HEK293 (cell line): ENCODE measurements around the gene IFFO2.
A peak's percentile ranks its signal among the peaks of the same experiment; 100 is the strongest.

Experiments
- BCL11B ChIP-seq: fragments of 450-650 bp; formaldehyde crosslinking; IDR thresholded peaks from 2 replicates; pipeline ENCODE4 v1.5.1; 2016; ENCODE audit warnings: low read depth, missing biosample characterization, missing genetic modification characterization
- EGR2 ChIP-seq: fragments of 450-650 bp; formaldehyde crosslinking; IDR thresholded peaks from 2 replicates; pipeline ENCODE4 v1.5.1; 2016; ENCODE audit warnings: low read depth, missing biosample characterization, missing genetic modification characterization
- FEZF1 ChIP-seq: fragments of 450-650 bp; formaldehyde crosslinking; IDR thresholded peaks from 2 replicates; pipeline ENCODE4 v1.5.1; 2016; ENCODE audit warnings: missing biosample characterization, missing genetic modification characterization
- HOXD13 ChIP-seq: sonication (generic); formaldehyde crosslinking; IDR thresholded peaks from 2 replicates; pipeline ENCODE4 v1.8.0; 2022; ENCODE audit warnings: missing genetic modification reagents, borderline replicate concordance
- OSR2 ChIP-seq: fragments of 450-650 bp; formaldehyde crosslinking; IDR thresholded peaks from 2 replicates; pipeline ENCODE4 v1.5.1; 2016; ENCODE audit warnings: missing biosample characterization, missing genetic modification characterization
- SP2 ChIP-seq: fragments of 450-650 bp; formaldehyde crosslinking; IDR thresholded peaks from 2 replicates; pipeline ENCODE4 v1.5.1; 2016; ENCODE audit warnings: missing biosample characterization, missing genetic modification characterization
- SP3 ChIP-seq: fragments of 450-650 bp; formaldehyde crosslinking; IDR thresholded peaks from 2 replicates; pipeline ENCODE4 v1.5.1; 2016; ENCODE audit warnings: missing biosample characterization, missing genetic modification characterization
- TCF7L2 ChIP-seq: IDR thresholded peaks from 2 replicates; pipeline ENCODE4 v1.6.1; 2011; ENCODE audit warnings: low read depth, mild to moderate bottlenecking, inconsistent platforms, low read length, moderate library complexity, borderline replicate concordance
- ZIC2 ChIP-seq: fragments of 450-650 bp; formaldehyde crosslinking; IDR thresholded peaks from 2 replicates; pipeline ENCODE4 v1.5.1; 2016; ENCODE audit warnings: missing biosample characterization, missing genetic modification characterization
- ZNF121 ChIP-seq: fragments of 450-650 bp; formaldehyde crosslinking; IDR thresholded peaks from 2 replicates; pipeline ENCODE4 v1.5.1; 2016; ENCODE audit warnings: missing biosample characterization, missing genetic modification characterization
- ZNF146 ChIP-seq: fragments of 450-650 bp; formaldehyde crosslinking; IDR thresholded peaks from 2 replicates; pipeline ENCODE4 v1.5.1; 2016; ENCODE audit warnings: missing biosample characterization, missing genetic modification characterization
- ZNF174 ChIP-seq: fragments of 450-650 bp; formaldehyde crosslinking; IDR thresholded peaks from 2 replicates; pipeline ENCODE4 v1.5.0; 2017; ENCODE audit warnings: missing biosample characterization, mild to moderate bottlenecking, missing genetic modification characterization
- ZNF2 ChIP-seq: fragments of 450-650 bp; formaldehyde crosslinking; IDR thresholded peaks from 2 replicates; pipeline ENCODE4 v1.5.1; 2016; ENCODE audit warnings: missing biosample characterization, missing genetic modification characterization
- ZNF311 ChIP-seq: fragments of 450-650 bp; formaldehyde crosslinking; IDR thresholded peaks from 2 replicates; pipeline ENCODE4 v1.5.1; 2017; ENCODE audit warnings: missing biosample characterization, missing genetic modification characterization, borderline replicate concordance
- ZNF391 ChIP-seq: fragments of 450-650 bp; formaldehyde crosslinking; IDR thresholded peaks from 2 replicates; pipeline ENCODE4 v1.5.1; 2016; ENCODE audit warnings: low read depth, missing biosample characterization, missing genetic modification characterization, borderline replicate concordance
- ZNF433 ChIP-seq: fragments of 450-650 bp; formaldehyde crosslinking; IDR thresholded peaks from 2 replicates; pipeline ENCODE4 v1.5.1; 2016; ENCODE audit warnings: missing biosample characterization, missing genetic modification characterization, low read depth
- ZNF610 ChIP-seq: fragments of 450-650 bp; formaldehyde crosslinking; IDR thresholded peaks from 2 replicates; pipeline ENCODE4 v1.5.1; 2016; ENCODE audit warnings: missing biosample characterization, missing genetic modification characterization, borderline replicate concordance
- ZNF626 ChIP-seq: fragments of 450-650 bp; sonication (Bioruptor Pico); formaldehyde crosslinking; IDR thresholded peaks from 2 replicates; pipeline ENCODE4 v1.5.1; 2018; ENCODE audit warnings: missing biosample characterization, missing genetic modification characterization, inconsistent platforms
- ZNF629 ChIP-seq: fragments of 450-650 bp; formaldehyde crosslinking; IDR thresholded peaks from 2 replicates; pipeline ENCODE4 v1.5.1; 2017; ENCODE audit warnings: missing biosample characterization, missing genetic modification characterization
- ZNF707 ChIP-seq: fragments of 450-650 bp; formaldehyde crosslinking; IDR thresholded peaks from 2 replicates; pipeline ENCODE4 v1.5.1; 2016; ENCODE audit warnings: missing biosample characterization, missing genetic modification characterization
- ZNF791 ChIP-seq: fragments of 450-650 bp; formaldehyde crosslinking; IDR thresholded peaks from 2 replicates; pipeline ENCODE4 v1.5.1; 2016; ENCODE audit warnings: missing biosample characterization, missing genetic modification characterization
- TF ChIP-seq, protein P1 (sequence below): fragments of 450-650 bp; formaldehyde crosslinking; IDR thresholded peaks from 2 replicates; pipeline ENCODE4 v1.5.1; 2017; ENCODE audit warnings: missing biosample characterization, missing genetic modification characterization
- TF ChIP-seq, protein P2 (sequence below): fragments of 450-650 bp; formaldehyde crosslinking; IDR thresholded peaks from 2 replicates; pipeline ENCODE4 v1.5.1; 2016; ENCODE audit warnings: missing biosample characterization, missing genetic modification characterization
- TF ChIP-seq, protein P3 (sequence below): fragments of 450-650 bp; formaldehyde crosslinking; IDR thresholded peaks from 2 replicates; pipeline ENCODE4 v1.5.1; 2016; ENCODE audit warnings: missing biosample characterization, missing genetic modification characterization
- TF ChIP-seq, protein P4 (sequence below): fragments of 450-650 bp; formaldehyde crosslinking; IDR thresholded peaks from 2 replicates; pipeline ENCODE4 v1.5.1; 2017; ENCODE audit warnings: missing biosample characterization, missing genetic modification characterization
- TF ChIP-seq, protein P5 (sequence below): fragments of 450-650 bp; formaldehyde crosslinking; IDR thresholded peaks from 2 replicates; pipeline ENCODE4 v1.5.1; 2016; ENCODE audit warnings: missing biosample characterization, missing genetic modification characterization
- TF ChIP-seq, protein P6 (sequence below): fragments of 450-650 bp; formaldehyde crosslinking; IDR thresholded peaks from 2 replicates; pipeline ENCODE4 v1.5.1; 2016; ENCODE audit warnings: missing biosample characterization, missing genetic modification characterization
- TF ChIP-seq, protein P7 (sequence below): fragments of 450-650 bp; IDR thresholded peaks from 2 replicates; pipeline ENCODE4 v1.5.1; 2018; ENCODE audit warnings: missing biosample characterization, mild to moderate bottlenecking, missing genetic modification characterization

The IFFO2 gene

DNA sequence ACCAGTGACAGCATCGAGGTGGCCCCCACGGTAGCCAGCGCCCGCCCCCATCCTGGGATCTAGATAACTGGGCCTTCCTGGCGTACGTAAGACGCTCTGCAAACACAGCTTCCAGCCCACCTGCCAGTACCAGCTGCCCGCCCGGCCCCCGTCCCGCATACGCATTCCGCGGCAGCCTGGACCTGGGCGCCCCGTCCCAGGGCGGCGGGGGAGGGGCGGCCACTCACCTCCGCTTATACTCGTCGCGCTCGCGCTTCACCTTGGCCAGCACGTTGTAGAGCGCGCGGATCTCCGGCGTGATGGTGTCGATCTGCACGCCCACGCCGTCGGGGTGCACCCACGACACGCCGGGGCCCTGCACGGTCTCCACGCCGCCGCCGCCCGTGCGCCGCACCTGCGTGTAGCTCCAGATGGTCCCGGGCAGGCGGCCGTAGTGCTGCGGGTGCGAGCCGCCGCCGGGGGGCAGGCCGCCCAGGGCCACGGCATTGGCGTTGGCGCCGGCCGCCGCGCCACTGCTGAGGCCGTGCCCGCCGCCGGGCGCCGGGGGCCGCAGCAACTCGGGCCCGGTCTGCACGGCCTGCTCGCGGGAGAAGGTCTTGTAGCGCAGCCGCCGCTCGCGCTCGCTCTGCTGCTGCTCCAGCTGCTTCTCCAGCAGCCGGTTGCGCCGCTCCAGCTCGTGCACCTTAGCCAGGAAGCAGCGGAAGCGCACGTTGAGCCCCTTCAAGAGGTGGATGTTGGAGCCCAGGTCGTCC is 859 bp downstream of the IFFO2 start (continued):
- TF ChIP-seq, protein P1, sequence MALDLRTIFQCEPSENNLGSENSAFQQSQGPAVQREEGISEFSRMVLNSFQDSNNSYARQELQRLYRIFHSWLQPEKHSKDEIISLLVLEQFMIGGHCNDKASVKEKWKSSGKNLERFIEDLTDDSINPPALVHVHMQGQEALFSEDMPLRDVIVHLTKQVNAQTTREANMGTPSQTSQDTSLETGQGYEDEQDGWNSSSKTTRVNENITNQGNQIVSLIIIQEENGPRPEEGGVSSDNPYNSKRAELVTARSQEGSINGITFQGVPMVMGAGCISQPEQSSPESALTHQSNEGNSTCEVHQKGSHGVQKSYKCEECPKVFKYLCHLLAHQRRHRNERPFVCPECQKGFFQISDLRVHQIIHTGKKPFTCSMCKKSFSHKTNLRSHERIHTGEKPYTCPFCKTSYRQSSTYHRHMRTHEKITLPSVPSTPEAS (tag by site-specific recombination) = no peak
- TF ChIP-seq, protein P2, sequence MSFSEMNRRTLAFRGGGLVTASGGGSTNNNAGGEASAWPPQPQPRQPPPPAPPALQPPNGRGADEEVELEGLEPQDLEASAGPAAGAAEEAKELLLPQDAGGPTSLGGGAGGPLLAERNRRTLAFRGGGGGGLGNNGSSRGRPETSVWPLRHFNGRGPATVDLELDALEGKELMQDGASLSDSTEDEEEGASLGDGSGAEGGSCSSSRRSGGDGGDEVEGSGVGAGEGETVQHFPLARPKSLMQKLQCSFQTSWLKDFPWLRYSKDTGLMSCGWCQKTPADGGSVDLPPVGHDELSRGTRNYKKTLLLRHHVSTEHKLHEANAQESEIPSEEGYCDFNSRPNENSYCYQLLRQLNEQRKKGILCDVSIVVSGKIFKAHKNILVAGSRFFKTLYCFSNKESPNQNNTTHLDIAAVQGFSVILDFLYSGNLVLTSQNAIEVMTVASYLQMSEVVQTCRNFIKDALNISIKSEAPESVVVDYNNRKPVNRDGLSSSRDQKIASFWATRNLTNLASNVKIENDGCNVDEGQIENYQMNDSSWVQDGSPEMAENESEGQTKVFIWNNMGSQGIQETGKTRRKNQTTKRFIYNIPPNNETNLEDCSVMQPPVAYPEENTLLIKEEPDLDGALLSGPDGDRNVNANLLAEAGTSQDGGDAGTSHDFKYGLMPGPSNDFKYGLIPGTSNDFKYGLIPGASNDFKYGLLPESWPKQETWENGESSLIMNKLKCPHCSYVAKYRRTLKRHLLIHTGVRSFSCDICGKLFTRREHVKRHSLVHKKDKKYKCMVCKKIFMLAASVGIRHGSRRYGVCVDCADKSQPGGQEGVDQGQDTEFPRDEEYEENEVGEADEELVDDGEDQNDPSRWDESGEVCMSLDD (tag by site-specific recombination) = 0 out of 2 replicates have a peak, but pooled peaks have one; percentile 27
- TF ChIP-seq TCF7L2 (no peak), ZNF391 (tag by site-specific recombination) (no peak), SP2 (tag by site-specific recombination) (peak; percentile 62), ZNF146 (no peak), ZNF791 (tag by site-specific recombination) (no peak), ZNF707 (no peak), ZIC2 (tag by site-specific recombination) (peak; percentile 30; the same call in 1 of the 2 replicates), OSR2 (0 out of 2 replicates have a peak, but pooled peaks have one; percentile 50), ZNF121 (tag by site-specific recombination) (peak; percentile 99), EGR2 (tag by site-specific recombination) (peak; percentile 92), ZNF610 (tag by site-specific recombination) (peak; percentile 51; the same call in 1 of the 2 replicates), BCL11B (0 out of 2 replicates have a peak, but pooled peaks have one; percentile 23), ZNF629 (tag by site-specific recombination) (peak; percentile 80), FEZF1 (no peak), SP3 (tag by site-specific recombination) (0 out of 2 replicates have a peak, but pooled peaks have one; percentile 31), ZNF2 (no peak; the same call in 1 of the 2 replicates), ZNF311 (tag by site-specific recombination) (no peak), HOXD13 (CRISPR knock-in tag) (no peak), ZNF626 (no peak), ZNF174 (tag by site-specific recombination) (no peak), ZNF433 (tag by site-specific recombination) (no peak)
- TF ChIP-seq, protein P3, sequence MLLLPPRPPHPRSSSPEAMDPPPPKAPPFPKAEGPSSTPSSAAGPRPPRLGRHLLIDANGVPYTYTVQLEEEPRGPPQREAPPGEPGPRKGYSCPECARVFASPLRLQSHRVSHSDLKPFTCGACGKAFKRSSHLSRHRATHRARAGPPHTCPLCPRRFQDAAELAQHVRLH (tag by site-specific recombination) = no peak
- TF ChIP-seq, protein P4, sequence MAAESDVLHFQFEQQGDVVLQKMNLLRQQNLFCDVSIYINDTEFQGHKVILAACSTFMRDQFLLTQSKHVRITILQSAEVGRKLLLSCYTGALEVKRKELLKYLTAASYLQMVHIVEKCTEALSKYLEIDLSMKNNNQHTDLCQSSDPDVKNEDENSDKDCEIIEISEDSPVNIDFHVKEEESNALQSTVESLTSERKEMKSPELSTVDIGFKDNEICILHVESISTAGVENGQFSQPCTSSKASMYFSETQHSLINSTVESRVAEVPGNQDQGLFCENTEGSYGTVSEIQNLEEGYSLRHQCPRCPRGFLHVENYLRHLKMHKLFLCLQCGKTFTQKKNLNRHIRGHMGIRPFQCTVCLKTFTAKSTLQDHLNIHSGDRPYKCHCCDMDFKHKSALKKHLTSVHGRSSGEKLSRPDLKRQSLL (tag by site-specific recombination) = peak; percentile 62
- TF ChIP-seq, protein P5, sequence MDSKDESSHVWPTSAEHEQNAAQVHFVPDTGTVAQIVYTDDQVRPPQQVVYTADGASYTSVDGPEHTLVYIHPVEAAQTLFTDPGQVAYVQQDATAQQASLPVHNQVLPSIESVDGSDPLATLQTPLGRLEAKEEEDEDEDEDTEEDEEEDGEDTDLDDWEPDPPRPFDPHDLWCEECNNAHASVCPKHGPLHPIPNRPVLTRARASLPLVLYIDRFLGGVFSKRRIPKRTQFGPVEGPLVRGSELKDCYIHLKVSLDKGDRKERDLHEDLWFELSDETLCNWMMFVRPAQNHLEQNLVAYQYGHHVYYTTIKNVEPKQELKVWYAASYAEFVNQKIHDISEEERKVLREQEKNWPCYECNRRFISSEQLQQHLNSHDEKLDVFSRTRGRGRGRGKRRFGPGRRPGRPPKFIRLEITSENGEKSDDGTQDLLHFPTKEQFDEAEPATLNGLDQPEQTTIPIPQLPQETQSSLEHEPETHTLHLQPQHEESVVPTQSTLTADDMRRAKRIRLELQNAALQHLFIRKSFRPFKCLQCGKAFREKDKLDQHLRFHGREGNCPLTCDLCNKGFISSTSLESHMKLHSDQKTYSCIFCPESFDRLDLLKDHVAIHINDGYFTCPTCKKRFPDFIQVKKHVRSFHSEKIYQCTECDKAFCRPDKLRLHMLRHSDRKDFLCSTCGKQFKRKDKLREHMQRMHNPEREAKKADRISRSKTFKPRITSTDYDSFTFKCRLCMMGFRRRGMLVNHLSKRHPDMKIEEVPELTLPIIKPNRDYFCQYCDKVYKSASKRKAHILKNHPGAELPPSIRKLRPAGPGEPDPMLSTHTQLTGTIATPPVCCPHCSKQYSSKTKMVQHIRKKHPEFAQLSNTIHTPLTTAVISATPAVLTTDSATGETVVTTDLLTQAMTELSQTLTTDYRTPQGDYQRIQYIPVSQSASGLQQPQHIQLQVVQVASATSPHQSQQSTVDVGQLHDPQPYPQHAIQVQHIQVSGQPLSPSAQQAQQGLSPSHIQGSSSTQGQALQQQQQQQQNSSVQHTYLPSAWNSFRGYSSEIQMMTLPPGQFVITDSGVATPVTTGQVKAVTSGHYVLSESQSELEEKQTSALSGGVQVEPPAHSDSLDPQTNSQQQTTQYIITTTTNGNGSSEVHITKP (tag by site-specific recombination) = no peak
- TF ChIP-seq, protein P6, sequence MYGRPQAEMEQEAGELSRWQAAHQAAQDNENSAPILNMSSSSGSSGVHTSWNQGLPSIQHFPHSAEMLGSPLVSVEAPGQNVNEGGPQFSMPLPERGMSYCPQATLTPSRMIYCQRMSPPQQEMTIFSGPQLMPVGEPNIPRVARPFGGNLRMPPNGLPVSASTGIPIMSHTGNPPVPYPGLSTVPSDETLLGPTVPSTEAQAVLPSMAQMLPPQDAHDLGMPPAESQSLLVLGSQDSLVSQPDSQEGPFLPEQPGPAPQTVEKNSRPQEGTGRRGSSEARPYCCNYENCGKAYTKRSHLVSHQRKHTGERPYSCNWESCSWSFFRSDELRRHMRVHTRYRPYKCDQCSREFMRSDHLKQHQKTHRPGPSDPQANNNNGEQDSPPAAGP (tag by site-specific recombination) = peak; percentile 42; the same call in 1 of the 2 replicates
- TF ChIP-seq, protein P7, sequence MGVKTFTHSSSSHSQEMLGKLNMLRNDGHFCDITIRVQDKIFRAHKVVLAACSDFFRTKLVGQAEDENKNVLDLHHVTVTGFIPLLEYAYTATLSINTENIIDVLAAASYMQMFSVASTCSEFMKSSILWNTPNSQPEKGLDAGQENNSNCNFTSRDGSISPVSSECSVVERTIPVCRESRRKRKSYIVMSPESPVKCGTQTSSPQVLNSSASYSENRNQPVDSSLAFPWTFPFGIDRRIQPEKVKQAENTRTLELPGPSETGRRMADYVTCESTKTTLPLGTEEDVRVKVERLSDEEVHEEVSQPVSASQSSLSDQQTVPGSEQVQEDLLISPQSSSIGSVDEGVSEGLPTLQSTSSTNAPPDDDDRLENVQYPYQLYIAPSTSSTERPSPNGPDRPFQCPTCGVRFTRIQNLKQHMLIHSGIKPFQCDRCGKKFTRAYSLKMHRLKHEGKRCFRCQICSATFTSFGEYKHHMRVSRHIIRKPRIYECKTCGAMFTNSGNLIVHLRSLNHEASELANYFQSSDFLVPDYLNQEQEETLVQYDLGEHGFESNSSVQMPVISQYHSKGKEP (tag by site-specific recombination) = no peak
